GM12875 (cell line): ENCODE results near the gene VPS35L.
"Not testable (repeated sequence)": the region's sequence is repeated elsewhere in the genome, so short reads cannot be mapped to it uniquely, and the experiment has no call there.

Source experiments
- H3K4me3 ChIP-seq: one replicate; pipeline ENCODE4 v1.5.1; 2011; ENCODE audit warnings: low read depth, low read length, control low read depth
- CTCF ChIP-seq: IDR thresholded peaks from 2 replicates; pipeline ENCODE4 v1.5.1; 2011; ENCODE audit warnings: low read depth, mild to moderate bottlenecking, control low read depth, inconsistent platforms, low read length, moderate library complexity, borderline replicate concordance; ENCODE audit not compliant: insufficient read depth

Gene VPS35L

GRCh38 chr16:19666477-19666876, 111.0 kb downstream of the VPS35L start:
- no peak overlapping the region for H3K4me3 ChIP-seq
- no peak for TF ChIP-seq CTCF

- TF ChIP-seq CTCF, result no peak
- no peak overlapping the region for H3K4me3 ChIP-seq
These were observed 116.9 kb downstream of the VPS35L start for GRCh38 chr16:19672378-19672777.

GRCh38 chr16:19674485-19674884, 119.0 kb downstream of the VPS35L start:
- no peak overlapping the region for H3K4me3 ChIP-seq
- TF ChIP-seq CTCF, result no peak

- TF ChIP-seq CTCF, result no peak
- H3K4me3 ChIP-seq, result no peak overlapping the region
These were observed 121.9 kb downstream of the VPS35L start for GRCh38 chr16:19677402-19677801.

GRCh38 chr16:19678804-19679203, 123.3 kb downstream of the VPS35L start:
- TF ChIP-seq CTCF, result no peak
- no peak overlapping the region for H3K4me3 ChIP-seq

GRCh38 chr16:19679281-19679680, 123.8 kb downstream of the VPS35L start:
- H3K4me3 ChIP-seq, result not testable (repeated sequence)

- no peak for TF ChIP-seq CTCF
- no peak overlapping the region for H3K4me3 ChIP-seq
These were observed 125.4 kb downstream of the VPS35L start for GRCh38 chr16:19680881-19681340.

GRCh38 chr16:19681637-19682036, 126.1 kb downstream of the VPS35L start:
- H3K4me3 ChIP-seq, result no peak overlapping the region
- no peak for TF ChIP-seq CTCF
